Astrocyte of the spinal cord (primary cell): ENCODE results near the gene PRDX6.

ENCODE experiments used
- DNase-seq: peaks from one replicate; pipeline ENCODE4 v3.0.0; 2011; ENCODE audit warnings: low read depth, low spot score
- H3K4me3 ChIP-seq: 2 replicates; pipeline ENCODE4 v1.5.1; 2011; ENCODE audit warnings: low read depth, mild to moderate bottlenecking, low read length, moderate library complexity
- in situ Hi-C: cut with HindIII; loops from 2 replicates; pipeline ENCODE4 v1.10.0; 2017; ENCODE audit warnings: low sequenced_read_pairs
- TF ChIP-seq, protein P1 (sequence below): IDR thresholded peaks from 2 replicates; pipeline ENCODE4 v1.5.1; 2012; ENCODE audit warnings: low read depth, mild to moderate bottlenecking, low read length, inconsistent platforms

PRDX6 gene

GRCh38 chr1:173433751-173434326 lies 43.3 kb upstream of the PRDX6 start:
- TF ChIP-seq, protein P1, sequence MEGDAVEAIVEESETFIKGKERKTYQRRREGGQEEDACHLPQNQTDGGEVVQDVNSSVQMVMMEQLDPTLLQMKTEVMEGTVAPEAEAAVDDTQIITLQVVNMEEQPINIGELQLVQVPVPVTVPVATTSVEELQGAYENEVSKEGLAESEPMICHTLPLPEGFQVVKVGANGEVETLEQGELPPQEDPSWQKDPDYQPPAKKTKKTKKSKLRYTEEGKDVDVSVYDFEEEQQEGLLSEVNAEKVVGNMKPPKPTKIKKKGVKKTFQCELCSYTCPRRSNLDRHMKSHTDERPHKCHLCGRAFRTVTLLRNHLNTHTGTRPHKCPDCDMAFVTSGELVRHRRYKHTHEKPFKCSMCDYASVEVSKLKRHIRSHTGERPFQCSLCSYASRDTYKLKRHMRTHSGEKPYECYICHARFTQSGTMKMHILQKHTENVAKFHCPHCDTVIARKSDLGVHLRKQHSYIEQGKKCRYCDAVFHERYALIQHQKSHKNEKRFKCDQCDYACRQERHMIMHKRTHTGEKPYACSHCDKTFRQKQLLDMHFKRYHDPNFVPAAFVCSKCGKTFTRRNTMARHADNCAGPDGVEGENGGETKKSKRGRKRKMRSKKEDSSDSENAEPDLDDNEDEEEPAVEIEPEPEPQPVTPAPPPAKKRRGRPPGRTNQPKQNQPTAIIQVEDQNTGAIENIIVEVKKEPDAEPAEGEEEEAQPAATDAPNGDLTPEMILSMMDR = no peak
- no peak for DNase-seq
- in situ Hi-C loops = no loop called here
- H3K4me3 ChIP-seq = no peak overlapping the region

GRCh38 chr1:173436841-173437428 lies 40.2 kb upstream of the PRDX6 start:
- no peak overlapping the region for H3K4me3 ChIP-seq
- in situ Hi-C loops = no loop called here
- TF ChIP-seq, protein P1 = no peak
- no peak for DNase-seq

- TF ChIP-seq, protein P1 = no peak
- DNase-seq = no peak
- H3K4me3 ChIP-seq = no peak overlapping the region
- in situ Hi-C loops = no loop called here
These were observed 38.5 kb upstream of the PRDX6 start for GRCh38 chr1:173438675-173439074.

DNA sequence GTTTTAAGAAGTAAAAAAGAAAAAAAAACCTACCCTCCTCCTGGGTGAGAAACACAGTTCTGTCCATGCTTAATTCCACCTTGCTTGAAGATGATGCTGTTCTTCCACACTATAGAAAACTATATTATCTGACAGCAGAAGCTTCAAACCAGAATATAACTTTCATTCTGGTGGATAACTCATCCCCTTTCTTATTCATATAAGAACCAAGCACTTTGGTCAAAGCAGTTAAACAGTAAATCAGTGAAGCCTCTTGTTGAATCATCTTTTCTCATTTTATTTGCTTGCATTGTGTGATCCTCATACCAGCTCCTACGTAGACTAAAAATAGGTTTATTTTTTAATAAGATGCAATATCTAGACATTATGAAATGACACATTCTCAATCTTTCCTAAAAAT lies 36.7 kb upstream of the PRDX6 start:
- TF ChIP-seq, protein P1 = no peak
- DNase-seq = no peak
- in situ Hi-C loops = no loop called here
- no peak overlapping the region for H3K4me3 ChIP-seq

DNA sequence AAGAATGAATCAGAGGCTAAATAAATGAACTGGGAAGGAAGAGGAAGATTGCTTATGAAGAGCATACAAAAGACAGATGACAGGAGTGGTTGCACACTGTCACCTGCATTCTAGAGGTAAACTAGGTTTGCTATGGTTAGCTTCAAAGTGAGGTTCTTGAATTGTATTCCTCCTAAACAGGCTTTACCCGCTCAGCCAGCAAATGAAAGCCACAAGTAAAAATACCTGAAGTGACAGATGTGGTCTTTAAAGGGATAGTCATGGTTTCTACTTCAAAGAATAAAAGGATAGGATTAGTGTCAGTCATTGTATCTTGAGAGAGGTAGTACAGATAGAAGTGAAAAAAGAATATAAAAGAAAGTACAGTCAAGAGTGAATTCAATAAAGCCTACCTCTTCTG lies 32.4 kb upstream of the PRDX6 start:
- no peak overlapping the region for H3K4me3 ChIP-seq
- DNase-seq = no peak
- TF ChIP-seq, protein P1 = no peak
- in situ Hi-C loops = no loop called here

DNA sequence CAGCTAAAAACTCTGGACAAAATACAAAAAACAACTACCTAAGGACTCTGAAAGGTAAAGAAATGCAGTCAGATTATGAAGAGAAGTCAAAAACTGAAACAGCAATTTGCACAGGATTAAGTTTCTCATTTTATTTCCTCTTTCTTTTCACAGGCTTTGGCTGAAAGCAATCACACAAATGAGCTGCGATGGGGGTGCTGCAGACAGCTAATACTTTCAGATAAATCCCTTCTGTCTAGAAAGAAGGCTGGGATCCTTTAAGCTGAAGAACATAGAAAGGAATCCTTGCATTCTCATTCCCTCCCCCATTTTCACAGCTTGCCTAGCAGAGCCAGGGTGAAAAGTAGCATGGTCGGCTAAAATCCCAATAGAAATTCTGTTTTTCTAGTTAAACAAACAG lies 32.0 kb upstream of the PRDX6 start:
- DNase-seq = no peak
- no peak overlapping the region for H3K4me3 ChIP-seq
- TF ChIP-seq, protein P1 = no peak
- in situ Hi-C loops = no loop called here

- in situ Hi-C loops = no loop called here
- TF ChIP-seq, protein P1 = no peak
- H3K4me3 ChIP-seq = no peak overlapping the region
- DNase-seq = no peak
These were observed 31.5 kb upstream of the PRDX6 start for GRCh38 chr1:173445656-173446055.
